H1 (cell line): ENCODE data around the gene C1QL2.

Experiments used
- SP4 ChIP-seq: IDR thresholded peaks from 2 replicates; pipeline ENCODE4 v1.6.1; 2012; ENCODE audit warnings: low read length, inconsistent platforms
- TAF1 ChIP-seq: IDR thresholded peaks from 2 replicates; pipeline ENCODE4 v1.6.1; 2011; ENCODE audit warnings: mild to moderate bottlenecking, low read depth, low read length
- TF ChIP-seq, protein P1 (sequence below): IDR thresholded peaks from 2 replicates; pipeline ENCODE4 v1.6.1; 2011; ENCODE audit warnings: low read length, improper control_type of control experiment

DNA sequence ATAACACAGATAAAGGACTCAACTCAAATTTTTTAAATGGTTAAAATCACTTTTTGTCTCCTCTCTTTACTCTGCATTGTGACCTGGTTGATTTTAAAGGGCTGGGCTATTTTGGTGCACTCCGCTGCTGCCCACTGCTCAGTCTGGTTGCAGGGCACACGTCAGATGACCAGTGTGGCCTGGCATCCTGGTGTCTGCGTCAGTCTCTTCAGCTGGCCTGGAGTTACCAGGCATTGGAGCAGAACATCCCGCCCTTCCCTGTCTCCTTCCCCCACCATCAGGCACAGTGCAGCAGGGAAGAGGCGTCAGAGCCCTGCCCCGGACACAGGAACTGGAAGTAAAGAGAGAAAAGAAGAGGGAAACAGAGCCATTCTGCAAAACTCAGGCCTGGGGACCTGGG is 8.9 kb downstream of the C1QL2 start:
- no peak for TF ChIP-seq SP4
- TF ChIP-seq, protein P1, sequence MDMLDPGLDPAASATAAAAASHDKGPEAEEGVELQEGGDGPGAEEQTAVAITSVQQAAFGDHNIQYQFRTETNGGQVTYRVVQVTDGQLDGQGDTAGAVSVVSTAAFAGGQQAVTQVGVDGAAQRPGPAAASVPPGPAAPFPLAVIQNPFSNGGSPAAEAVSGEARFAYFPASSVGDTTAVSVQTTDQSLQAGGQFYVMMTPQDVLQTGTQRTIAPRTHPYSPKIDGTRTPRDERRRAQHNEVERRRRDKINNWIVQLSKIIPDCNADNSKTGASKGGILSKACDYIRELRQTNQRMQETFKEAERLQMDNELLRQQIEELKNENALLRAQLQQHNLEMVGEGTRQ, result no peak
- TF ChIP-seq TAF1, result no peak
